Left ventricle myocardium inferior (tissue), 1 donor: ENCODE results near the gene OR10A5. TPM values are rescaled to one million over a fixed set of nuclear protein-coding genes. Genes with fewer than 3 reads are reported as not detected.
"Not testable (repeated sequence)": the region's sequence is repeated elsewhere in the genome, so short reads cannot be mapped to it uniquely, and the experiment has no call there.

ENCODE experiments used
- DNase-seq: peaks from one replicate; pipeline ENCODE4 v3.0.0-alpha.2; 2020
- H3K27ac ChIP-seq: fragments of 200-600 bp; replicated peaks from 2 replicates; pipeline ENCODE4 v1.8.0; 2021
- H3K27me3 ChIP-seq: fragments of 200-600 bp; 2 replicates; pipeline ENCODE4 v1.8.0; 2021; ENCODE audit warnings: low read depth
- H3K36me3 ChIP-seq: fragments of 200-600 bp; 2 replicates; pipeline ENCODE4 v1.8.0; 2021
- H3K4me1 ChIP-seq: fragments of 200-600 bp; 2 replicates; pipeline ENCODE4 v1.8.0; 2021
- H3K4me3 ChIP-seq: fragments of 200-600 bp; 2 replicates; pipeline ENCODE4 v1.8.0; 2021; ENCODE audit warnings: mild to moderate bottlenecking, moderate library complexity
- H3K9me3 ChIP-seq: fragments of 200-600 bp; replicated peaks from 2 replicates; pipeline ENCODE4 v1.8.0; 2021
- CTCF ChIP-seq: fragments of 200-600 bp; IDR thresholded peaks from 2 replicates; pipeline ENCODE4 v1.8.0; 2021; ENCODE audit warnings: antibody characterized with exemption, mild to moderate bottlenecking, borderline replicate concordance
- intact Hi-C: fragments of 100-400 bp; cut with micrococcal nuclease; formaldehyde crosslinking; loops from one replicate; pipeline ENCODE4 v1.11.0; 2022
- total RNA-seq: library from RNA; stranded (reverse); fragmentation: NEBNext Ultra II Directional; extraction: Animal tissue kit (Norgen Biotek cat#: 25700); gene quantifications from one replicate; pipeline ENCODE4 v1.2.1, GENCODE V29; 2021
- donor health status: DM: no; HTN: yes; CAD: no; lungs with severe emphysema.

Gene OR10A5
- total RNA-seq, 1 donor from 2014 or later = not detected

- no peaks in the 10 kb centered on the region for H3K27me3 ChIP-seq
- no peaks in the 10 kb centered on the region for H3K9me3 ChIP-seq
- intact Hi-C loops = no loop called here
These were observed 30.3 kb downstream of the OR10A5 start for GRCh38 chr11:6875761-6876160.

GRCh38 chr11:6876325-6876724 lies 30.8 kb downstream of the OR10A5 start, which contains the start of gene OR10A4:
TSS of gene OR10A4 (plus strand) at chr11:6876625. CDS start at chr11:6876648, 23 bp downstream.
- DNase-seq = no peak
- Histone ChIP-seq H3K4me1 (no peaks in the 10 kb centered on the region), H3K9me3 (no peaks in the 10 kb centered on the region), H3K27me3 (no peaks in the 10 kb centered on the region), H3K27ac (no peak within 1 kb of the TSS), H3K36me3 (no peaks in the 10 kb centered on the region), H3K4me3 (no peak within 1 kb of the TSS)
- intact Hi-C loops = no loop called here
- no peak for TF ChIP-seq CTCF

More at GRCh38 chr11:6875761-6876160, 30.3 kb downstream of the OR10A5 start:
- Histone ChIP-seq H3K4me3 (no peak overlapping the region), H3K4me1 (no peaks in the 10 kb centered on the region), H3K27ac (no peak overlapping the region), H3K36me3 (no peaks in the 10 kb centered on the region)
- no peak for DNase-seq
- no peak for TF ChIP-seq CTCF

- H3K4me1 ChIP-seq = no peaks in the 10 kb centered on the region
- H3K27me3 ChIP-seq = no peaks in the 10 kb centered on the region
- no peak overlapping the region for H3K4me3 ChIP-seq
- intact Hi-C loops = no loop called here
- no peak for TF ChIP-seq CTCF
- no peaks in the 10 kb centered on the region for H3K9me3 ChIP-seq
- no peak overlapping the region for H3K27ac ChIP-seq
- no peak for DNase-seq
- no peaks in the 10 kb centered on the region for H3K36me3 ChIP-seq
These were observed 31.4 kb downstream of the OR10A5 start for GRCh38 chr11:6876914-6877313.

- peaks cover 8% of the 10 kb centered on the region for H3K27me3 ChIP-seq
- TF ChIP-seq CTCF = no peak
- no peaks in the 10 kb centered on the region for H3K36me3 ChIP-seq
- intact Hi-C loops = no loop called here
- no peak overlapping the region for H3K27ac ChIP-seq
- H3K4me3 ChIP-seq = no peak overlapping the region
- no peaks in the 10 kb centered on the region for H3K4me1 ChIP-seq
- no peaks in the 10 kb centered on the region for H3K9me3 ChIP-seq
- DNase-seq = no peak
These were observed 37.3 kb downstream of the OR10A5 start for GRCh38 chr11:6882751-6883150.

- DNase-seq, H3K4me3 ChIP-seq, H3K9me3 ChIP-seq, H3K27me3 ChIP-seq, intact Hi-C loops, H3K27ac ChIP-seq, H3K4me1 ChIP-seq, H3K36me3 ChIP-seq: not testable (repeated sequence)
These were observed 42.2 kb downstream of the OR10A5 start for GRCh38 chr11:6887711-6888110.

GRCh38 chr11:6888830-6889229 lies 43.3 kb downstream of the OR10A5 start:
- Histone ChIP-seq H3K27ac (no peak overlapping the region), H3K36me3 (no peaks in the 10 kb centered on the region), H3K4me3 (no peak overlapping the region), H3K4me1 (no peaks in the 10 kb centered on the region), H3K9me3 (peaks cover 10% of the 10 kb centered on the region), H3K27me3 (peaks cover 6% of the 10 kb centered on the region)
- intact Hi-C loops = no loop called here
- TF ChIP-seq CTCF = no peak
- DNase-seq = no peak
